Endothelial cell (in vitro differentiated cells): ENCODE data around the gene CLIC4. TPM values are rescaled to one million over a fixed set of nuclear protein-coding genes. Genes with fewer than 3 reads are reported as not detected.

Experiments used
- DNase-seq: peaks from one replicate; pipeline ENCODE4 v3.0.0; 2021; ENCODE audit warnings: low spot score
- H3K27ac Mint-ChIP-seq: one replicate; pipeline ENCODE4 v1.8.0; 2021; ENCODE audit warnings: mixed read lengths, inconsistent platforms; ENCODE audit not compliant: unreplicated experiment
- H3K27me3 Mint-ChIP-seq: one replicate; pipeline ENCODE4 v1.8.0; 2021; ENCODE audit warnings: mild to moderate bottlenecking, moderate library complexity, mixed read lengths, inconsistent platforms; ENCODE audit not compliant: unreplicated experiment
- H3K36me3 Mint-ChIP-seq: one replicate; pipeline ENCODE4 v1.8.0; 2021; ENCODE audit warnings: mild to moderate bottlenecking, low read depth, mixed read lengths, inconsistent platforms; ENCODE audit not compliant: unreplicated experiment
- H3K4me1 Mint-ChIP-seq: one replicate; pipeline ENCODE4 v1.8.0; 2021; ENCODE audit warnings: mild to moderate bottlenecking, mixed read lengths, inconsistent platforms; ENCODE audit not compliant: unreplicated experiment
- H3K4me3 Mint-ChIP-seq: one replicate; pipeline ENCODE4 v1.8.0; 2021; ENCODE audit warnings: mild to moderate bottlenecking, mixed read lengths, inconsistent platforms; ENCODE audit not compliant: unreplicated experiment
- H3K9me3 Mint-ChIP-seq: one replicate; pipeline ENCODE4 v1.8.0; 2021; ENCODE audit warnings: mixed read lengths, inconsistent platforms; ENCODE audit not compliant: unreplicated experiment
- total RNA-seq: library from RNA; stranded (reverse); fragmentation: NEBNext Ultra II Directional; extraction: Animal tissue kit (Norgen Biotek cat#: 25700); gene quantifications from one replicate; pipeline ENCODE4 v1.2.1, GENCODE V29; 2021; ENCODE audit not compliant: unreplicated experiment
- TF ChIP-seq, protein P1 (sequence below): fragments of 200-600 bp; sonication (generic); IDR thresholded peaks from one replicate; pipeline ENCODE4 v1.5.0; 2021; ENCODE audit warnings: antibody characterized with exemption; ENCODE audit not compliant: unreplicated experiment

The CLIC4 gene
- total RNA-seq, 1 donor from 2014 or later: 109 TPM

DNA sequence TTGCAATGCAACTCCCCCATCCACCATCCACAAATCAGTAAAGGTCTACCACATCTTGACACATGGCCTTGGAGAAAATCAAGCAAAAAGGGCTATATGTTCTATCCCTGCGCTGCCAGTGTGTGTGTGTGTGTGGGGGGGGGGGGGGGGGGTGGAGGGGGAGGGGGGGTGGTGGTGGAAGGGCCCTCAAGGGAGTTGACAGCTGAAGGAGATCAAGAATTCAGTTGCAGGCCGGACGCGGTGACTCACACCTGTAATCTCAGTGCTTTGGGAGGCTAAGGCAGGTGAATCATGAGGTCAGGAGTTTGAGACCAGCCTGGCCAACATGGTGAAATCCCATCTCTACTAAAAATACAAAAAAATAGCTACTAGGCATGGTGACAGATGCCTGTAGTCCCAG, 37.6 kb upstream of the CLIC4 start:
- Mint-ChIP-seq H3K4me3 (no peak overlapping the region), H3K27ac (no peak overlapping the region), H3K36me3 (no peaks in the 10 kb centered on the region), H3K9me3 (no peaks in the 10 kb centered on the region), H3K27me3 (peaks cover 6% of the 10 kb centered on the region), H3K4me1 (peaks cover 22% of the 10 kb centered on the region)
- TF ChIP-seq, protein P1, sequence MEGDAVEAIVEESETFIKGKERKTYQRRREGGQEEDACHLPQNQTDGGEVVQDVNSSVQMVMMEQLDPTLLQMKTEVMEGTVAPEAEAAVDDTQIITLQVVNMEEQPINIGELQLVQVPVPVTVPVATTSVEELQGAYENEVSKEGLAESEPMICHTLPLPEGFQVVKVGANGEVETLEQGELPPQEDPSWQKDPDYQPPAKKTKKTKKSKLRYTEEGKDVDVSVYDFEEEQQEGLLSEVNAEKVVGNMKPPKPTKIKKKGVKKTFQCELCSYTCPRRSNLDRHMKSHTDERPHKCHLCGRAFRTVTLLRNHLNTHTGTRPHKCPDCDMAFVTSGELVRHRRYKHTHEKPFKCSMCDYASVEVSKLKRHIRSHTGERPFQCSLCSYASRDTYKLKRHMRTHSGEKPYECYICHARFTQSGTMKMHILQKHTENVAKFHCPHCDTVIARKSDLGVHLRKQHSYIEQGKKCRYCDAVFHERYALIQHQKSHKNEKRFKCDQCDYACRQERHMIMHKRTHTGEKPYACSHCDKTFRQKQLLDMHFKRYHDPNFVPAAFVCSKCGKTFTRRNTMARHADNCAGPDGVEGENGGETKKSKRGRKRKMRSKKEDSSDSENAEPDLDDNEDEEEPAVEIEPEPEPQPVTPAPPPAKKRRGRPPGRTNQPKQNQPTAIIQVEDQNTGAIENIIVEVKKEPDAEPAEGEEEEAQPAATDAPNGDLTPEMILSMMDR: no peak
- DNase-seq: no peak

DNA sequence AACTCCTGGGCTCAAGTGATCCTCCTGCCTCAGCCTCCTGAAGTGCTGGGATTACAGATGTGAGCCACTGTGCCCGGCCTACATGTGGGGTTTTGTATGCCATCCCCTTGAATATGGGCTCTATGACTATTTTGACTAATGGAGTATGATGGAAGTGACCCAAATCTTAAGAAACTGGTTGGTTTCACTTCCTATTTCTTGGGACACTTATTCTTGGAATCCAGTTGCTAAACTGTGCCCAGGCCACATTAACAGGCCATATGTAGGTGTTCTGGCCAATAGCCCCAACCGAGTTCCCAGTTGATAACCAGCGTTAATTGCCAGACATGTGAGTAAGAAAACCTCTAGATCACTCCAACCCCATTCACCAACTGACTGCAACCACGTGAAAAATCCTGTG, 36.3 kb upstream of the CLIC4 start:
- H3K27ac Mint-ChIP-seq: no peak overlapping the region
- H3K36me3 Mint-ChIP-seq: no peaks in the 10 kb centered on the region
- H3K4me1 Mint-ChIP-seq: peaks cover 17% of the 10 kb centered on the region
- H3K9me3 Mint-ChIP-seq: no peaks in the 10 kb centered on the region
- DNase-seq: no peak
- peaks cover 6% of the 10 kb centered on the region for H3K27me3 Mint-ChIP-seq
- H3K4me3 Mint-ChIP-seq: no peak overlapping the region
- TF ChIP-seq, protein P1: no peak

DNA sequence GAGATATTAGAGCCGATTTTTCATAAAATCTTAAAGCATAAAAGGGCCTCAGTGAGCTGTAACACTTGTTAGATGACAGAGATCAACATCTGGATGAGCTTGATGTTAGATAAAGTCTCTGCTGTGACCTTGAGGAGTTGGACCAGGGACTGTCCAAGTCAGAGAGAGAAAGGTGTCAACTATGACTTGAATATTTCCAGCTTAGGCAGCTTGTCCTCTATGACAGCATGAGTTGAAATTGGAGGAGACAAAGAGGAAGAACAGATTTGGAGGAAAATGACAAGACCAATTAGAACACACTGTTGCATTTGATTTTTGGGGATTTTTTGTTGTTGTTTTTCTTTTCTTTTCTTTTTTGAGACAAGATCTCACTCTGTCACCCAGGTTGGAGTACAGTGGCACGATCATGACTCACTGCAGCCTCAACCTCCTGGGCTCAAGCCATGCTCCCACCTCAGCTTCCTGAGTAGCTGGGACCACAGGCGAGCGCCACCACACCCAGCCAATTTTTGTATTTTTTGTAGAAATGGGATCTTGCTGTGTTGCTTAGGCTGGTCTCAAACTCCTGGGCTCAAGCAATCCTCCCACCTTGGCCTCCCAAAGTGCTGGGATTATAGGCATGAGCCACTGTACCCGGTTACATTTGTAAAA, 35.3 kb upstream of the CLIC4 start:
- H3K27ac Mint-ChIP-seq: no peak overlapping the region
- TF ChIP-seq, protein P1: no peak
- peaks cover 11% of the 10 kb centered on the region for H3K4me1 Mint-ChIP-seq
- H3K4me3 Mint-ChIP-seq: no peak overlapping the region
- peaks cover 5% of the 10 kb centered on the region for H3K27me3 Mint-ChIP-seq
- no peak for DNase-seq
- H3K36me3 Mint-ChIP-seq: no peaks in the 10 kb centered on the region
- H3K9me3 Mint-ChIP-seq: no peaks in the 10 kb centered on the region

DNA sequence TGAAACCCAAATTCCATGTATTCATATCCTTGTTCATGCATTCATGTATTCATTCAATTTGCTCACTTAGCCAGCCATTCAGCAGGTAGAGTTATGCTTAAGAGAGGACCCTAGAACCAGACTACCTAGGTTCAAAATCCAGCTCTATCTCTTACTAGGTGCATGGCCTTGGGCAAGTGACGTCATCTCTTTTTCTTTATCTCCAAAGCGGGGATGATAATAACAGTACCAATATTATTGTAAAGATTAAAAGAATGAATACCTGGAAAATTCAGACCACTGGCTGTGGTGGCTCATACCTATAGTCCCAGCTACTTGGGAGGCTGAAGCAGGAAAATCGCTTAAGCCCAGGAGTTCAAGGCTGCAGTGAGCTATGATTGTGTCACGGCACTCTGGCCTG, 33.9 kb upstream of the CLIC4 start:
- no peak for DNase-seq
- TF ChIP-seq, protein P1: no peak
- peaks cover 8% of the 10 kb centered on the region for H3K27me3 Mint-ChIP-seq
- no peaks in the 10 kb centered on the region for H3K4me1 Mint-ChIP-seq
- no peaks in the 10 kb centered on the region for H3K9me3 Mint-ChIP-seq
- no peak overlapping the region for H3K4me3 Mint-ChIP-seq
- no peak overlapping the region for H3K27ac Mint-ChIP-seq
- H3K36me3 Mint-ChIP-seq: peaks cover 4% of the 10 kb centered on the region

DNA sequence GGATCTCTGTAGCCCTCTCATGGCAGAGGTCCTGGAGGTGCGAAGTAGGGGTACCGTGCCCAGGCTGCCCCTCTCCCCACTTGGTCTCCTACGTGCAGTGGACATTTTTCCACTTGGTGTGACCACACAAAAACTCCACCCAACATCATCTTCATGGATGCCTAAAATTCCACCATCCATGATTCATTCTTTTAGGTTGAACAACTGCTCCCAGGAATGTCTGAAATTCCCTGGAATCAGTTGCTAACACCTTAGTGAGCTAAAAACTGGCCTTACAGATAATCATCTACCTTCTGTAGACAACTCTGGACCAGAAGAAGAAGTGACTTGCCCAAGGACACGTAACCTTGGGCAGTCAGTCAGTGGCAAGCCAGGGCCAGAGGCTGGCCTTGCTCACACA, 32.1 kb upstream of the CLIC4 start:
- H3K27me3 Mint-ChIP-seq: peaks cover 5% of the 10 kb centered on the region

More for the DNA sequence above, 32.1 kb upstream of the CLIC4 start:
- no peak overlapping the region for H3K4me3 Mint-ChIP-seq
- H3K27ac Mint-ChIP-seq: no peak overlapping the region
- DNase-seq: no peak
- TF ChIP-seq, protein P1: no peak
- H3K9me3 Mint-ChIP-seq: no peaks in the 10 kb centered on the region
- peaks cover 4% of the 10 kb centered on the region for H3K36me3 Mint-ChIP-seq
- no peaks in the 10 kb centered on the region for H3K4me1 Mint-ChIP-seq
